HEK293 (cell line): Measurements from ENCODE around the gene BTNL9.

Experiments used
- CTCF ChIA-PET: fragments of 350-600 bp; formaldehyde crosslinking; extraction: SDS; loops from one replicate; lab custom pipeline; 2021; ENCODE audit warnings: antibody characterized with exemption; lab: Yijun Ruan, JAX
- POLR2A ChIA-PET: fragments of 300-600 bp; formaldehyde crosslinking; extraction: SDS; loops from one replicate; lab custom pipeline; 2020; ENCODE audit warnings: antibody characterized with exemption, inconsistent platforms; lab: Yijun Ruan, JAX
- H3K27ac ChIP-seq: fragments of 200-500 bp; sonication (Bioruptor generic); 2 replicates; pipeline ENCODE4 v1.5.1; 2014; ENCODE audit warnings: low read depth, low read length, control low read depth, inconsistent platforms; ENCODE audit errors: extremely low read depth
- H3K36me3 ChIP-seq, 2 experiments: fragments of 200-500 bp in 1 of 2; sonication (Bioruptor generic) in 1 of 2; 1 replicate in 1 of 2; 2 replicates in 1 of 2; pipeline ENCODE4 v1.5.1; 2014 to 2017; ENCODE audit warnings: inconsistent platforms in 2 of 2, low read length in 2 of 2; ENCODE audit not compliant: control insufficient read depth in 2 of 2, insufficient read depth in 1 of 2
- H3K4me1 ChIP-seq: fragments of 200-500 bp; sonication (Bioruptor generic); 2 replicates; pipeline ENCODE4 v1.5.1; 2014; ENCODE audit warnings: mild to moderate bottlenecking, low read length, inconsistent platforms; ENCODE audit not compliant: control insufficient read depth, insufficient read depth
- H3K4me3 ChIP-seq: 2 replicates; pipeline ENCODE4 v1.5.1; 2011; ENCODE audit warnings: low read depth, mild to moderate bottlenecking, control low read depth, low read length, moderate library complexity
- H3K9me3 ChIP-seq: fragments of 200-500 bp; sonication (Bioruptor generic); 2 replicates; pipeline ENCODE4 v1.5.1; 2014; ENCODE audit warnings: low read depth, low read length, inconsistent platforms; ENCODE audit not compliant: control insufficient read depth, insufficient read depth
- BCL11B ChIP-seq: fragments of 450-650 bp; formaldehyde crosslinking; IDR thresholded peaks from 2 replicates; pipeline ENCODE4 v1.5.1; 2016; ENCODE audit warnings: low read depth, missing biosample characterization, missing genetic modification characterization
- GLI2 ChIP-seq: fragments of 450-650 bp; formaldehyde crosslinking; IDR thresholded peaks from 2 replicates; pipeline ENCODE4; 2017; ENCODE audit warnings: missing biosample characterization, missing genetic modification characterization, low read depth, borderline replicate concordance
- KLF1 ChIP-seq: fragments of 450-650 bp; formaldehyde crosslinking; IDR thresholded peaks from 2 replicates; pipeline ENCODE4 v1.5.1; 2016; ENCODE audit warnings: missing biosample characterization, missing genetic modification characterization
- KLF10 ChIP-seq: fragments of 450-650 bp; IDR thresholded peaks from 2 replicates; pipeline ENCODE4 v1.5.1; 2018; ENCODE audit warnings: missing biosample characterization, mild to moderate bottlenecking, missing genetic modification characterization
- MYNN ChIP-seq: fragments of 450-650 bp; formaldehyde crosslinking; IDR thresholded peaks from 2 replicates; pipeline ENCODE4 v1.5.1; 2016; ENCODE audit warnings: missing biosample characterization, missing genetic modification characterization, borderline replicate concordance
- OVOL3 ChIP-seq: fragments of 450-650 bp; formaldehyde crosslinking; IDR thresholded peaks from 2 replicates; pipeline ENCODE4 v1.5.1; 2016; ENCODE audit warnings: missing biosample characterization, missing genetic modification characterization
- PBX3 ChIP-seq: sonication (generic); formaldehyde crosslinking; IDR thresholded peaks from 2 replicates; pipeline ENCODE4 v1.8.1; 2022; ENCODE audit warnings: mild to moderate bottlenecking, moderate library complexity, missing genetic modification reagents
- PRDM1 ChIP-seq: fragments of 450-650 bp; formaldehyde crosslinking; IDR thresholded peaks from 2 replicates; pipeline ENCODE4; 2016; ENCODE audit warnings: missing biosample characterization, missing genetic modification characterization
- PRDM10 ChIP-seq: fragments of 450-650 bp; formaldehyde crosslinking; IDR thresholded peaks from 2 replicates; pipeline ENCODE4 v1.5.1; 2016; ENCODE audit warnings: missing biosample characterization, missing genetic modification characterization
- REPIN1 ChIP-seq: fragments of 450-650 bp; formaldehyde crosslinking; IDR thresholded peaks from 2 replicates; pipeline ENCODE4 v1.5.1; 2017; ENCODE audit warnings: missing biosample characterization, missing genetic modification characterization, low read depth
- ZNF10 ChIP-seq: fragments of 450-650 bp; formaldehyde crosslinking; IDR thresholded peaks from 2 replicates; pipeline ENCODE4 v1.5.1; 2017; ENCODE audit warnings: missing biosample characterization, missing genetic modification characterization
- ZNF132 ChIP-seq: fragments of 450-650 bp; formaldehyde crosslinking; IDR thresholded peaks from 2 replicates; pipeline ENCODE4 v1.5.1; 2017; ENCODE audit warnings: missing biosample characterization, missing genetic modification characterization, borderline replicate concordance
- ZNF148 ChIP-seq: fragments of 450-650 bp; formaldehyde crosslinking; IDR thresholded peaks from 2 replicates; pipeline ENCODE4 v1.5.0; 2017; ENCODE audit warnings: missing biosample characterization, missing genetic modification characterization, borderline replicate concordance
- ZNF19 ChIP-seq: fragments of 450-650 bp; formaldehyde crosslinking; IDR thresholded peaks from 2 replicates; pipeline ENCODE4; 2016; ENCODE audit warnings: missing biosample characterization, missing genetic modification characterization, low read depth
- ZNF239 ChIP-seq: fragments of 450-650 bp; formaldehyde crosslinking; IDR thresholded peaks from 2 replicates; pipeline ENCODE4 v1.5.1; 2016; ENCODE audit warnings: missing biosample characterization, missing genetic modification characterization
- ZNF266 ChIP-seq: fragments of 450-650 bp; formaldehyde crosslinking; IDR thresholded peaks from 2 replicates; pipeline ENCODE4 v1.5.1; 2016; ENCODE audit warnings: missing biosample characterization, missing genetic modification characterization, low read depth
- ZNF335 ChIP-seq: fragments of 450-650 bp; formaldehyde crosslinking; conservative IDR thresholded peaks from 2 replicates; pipeline ENCODE4 v1.5.1; 2016; ENCODE audit warnings: missing biosample characterization, missing genetic modification characterization
- ZNF350 ChIP-seq: fragments of 450-650 bp; formaldehyde crosslinking; IDR thresholded peaks from 2 replicates; pipeline ENCODE4 v1.5.0; 2017; ENCODE audit warnings: missing biosample characterization, mild to moderate bottlenecking, missing genetic modification characterization
- ZNF544 ChIP-seq: fragments of 450-650 bp; formaldehyde crosslinking; IDR thresholded peaks from 2 replicates; pipeline ENCODE4 v1.5.0; 2017; ENCODE audit warnings: missing biosample characterization, missing genetic modification characterization
- ZNF549 ChIP-seq: fragments of 450-650 bp; IDR thresholded peaks from 2 replicates; pipeline ENCODE4 v1.5.1; 2018; ENCODE audit warnings: missing biosample characterization, missing genetic modification characterization, mild to moderate bottlenecking, inconsistent platforms, moderate library complexity
- ZNF645 ChIP-seq: fragments of 450-650 bp; formaldehyde crosslinking; IDR thresholded peaks from 2 replicates; pipeline ENCODE4; 2016; ENCODE audit warnings: missing biosample characterization, missing genetic modification characterization
- ZNF670 ChIP-seq: fragments of 450-650 bp; formaldehyde crosslinking; IDR thresholded peaks from 2 replicates; pipeline ENCODE4 v1.5.1; 2016; ENCODE audit warnings: missing biosample characterization, missing genetic modification characterization, low read depth
- ZNF777 ChIP-seq: fragments of 450-650 bp; formaldehyde crosslinking; IDR thresholded peaks from 2 replicates; pipeline ENCODE4 v1.5.1; 2017; ENCODE audit warnings: missing biosample characterization, missing genetic modification characterization, borderline replicate concordance
- ZNF830 ChIP-seq: fragments of 450-650 bp; IDR thresholded peaks from 2 replicates; pipeline ENCODE4 v1.5.0; 2018; ENCODE audit warnings: missing biosample characterization, missing genetic modification characterization, low read depth, mild to moderate bottlenecking, moderate library complexity

BTNL9 gene

GRCh38 chr5:181028032-181028819 is 11.8 kb upstream of the BTNL9 start:
- Histone ChIP-seq H3K4me1 (no peaks in the 10 kb centered on the region), H3K36me3 (no peaks in the 10 kb centered on the region), H3K27ac (no peak overlapping the region), H3K9me3 (no peaks in the 10 kb centered on the region), H3K4me3 (no peak overlapping the region)
- TF ChIP-seq ZNF10 (tag by site-specific recombination) (no peak), KLF1 (tag by site-specific recombination) (peak; percentile 84), ZNF148 (tag by site-specific recombination) (no peak), ZNF350 (tag by site-specific recombination) (no peak), OVOL3 (tag by site-specific recombination) (no peak), KLF10 (no peak), PRDM10 (tag by site-specific recombination) (no peak)
- POLR2A ChIA-PET, result no interaction called here
- CTCF ChIA-PET, result interaction anchor here (0.7 kb wide), 1 partner anchor 180 kb away, joined by 4 read pairs; no protein-coding TSS in a partner anchor

- H3K27ac ChIP-seq, result no peak overlapping the region
- POLR2A ChIA-PET, result interaction anchor here (0.6 kb wide), 1 partner anchor 382 kb away, joined by 3 read pairs; no protein-coding TSS in a partner anchor
- CTCF ChIA-PET, result no interaction called here
- TF ChIP-seq ZNF549 (no peak), ZNF266 (tag by site-specific recombination) (no peak), ZNF544 (tag by site-specific recombination) (no peak), ZNF19 (tag by site-specific recombination) (no peak), REPIN1 (no peak), ZNF830 (tag by site-specific recombination) (no peak), ZNF335 (tag by site-specific recombination) (no peak), ZNF777 (tag by site-specific recombination) (no peak), ZNF670 (no peak), GLI2 (tag by site-specific recombination) (no peak), ZNF132 (tag by site-specific recombination) (no peak), ZNF239 (tag by site-specific recombination) (no peak), BCL11B (tag by site-specific recombination) (no peak), MYNN (tag by site-specific recombination) (no peak), OVOL3 (tag by site-specific recombination) (no peak), ZNF645 (tag by site-specific recombination) (no peak), PRDM1 (tag by site-specific recombination) (no peak), PBX3 (CRISPR knock-in tag) (no peak)
These were observed 8.3 kb upstream of the BTNL9 start for GRCh38 chr5:181031716-181032115.

More at GRCh38 chr5:181031716-181032115, 8.3 kb upstream of the BTNL9 start:
- no peaks in the 10 kb centered on the region for H3K4me1 ChIP-seq
- no peak overlapping the region for H3K4me3 ChIP-seq
- no peaks in the 10 kb centered on the region for H3K9me3 ChIP-seq
- no peaks in the 10 kb centered on the region for H3K36me3 ChIP-seq
